GM19239 (cell line): ENCODE data around the gene POMT1.
"Not testable (repeated sequence)": the region's sequence is repeated elsewhere in the genome, so short reads cannot be mapped to it uniquely, and the experiment has no call there.

Source experiments
- DNase-seq: peaks from one replicate; pipeline ENCODE4 v3.0.0; 2011; ENCODE audit warnings: low spot score; ENCODE audit not compliant: insufficient read length
- FAIRE-seq: peaks from 2 replicates; lab custom pipeline; 2011; peaks lifted over from hg19 to GRCh38; lab: Jason Lieb, UNC

Gene POMT1

GRCh38 chr9:131545786-131546335, 43.1 kb downstream of the POMT1 start:
- FAIRE-seq, result no peak
- DNase-seq, result no peak

- FAIRE-seq, result no peak
- DNase-seq, result no peak
These were observed 43.8 kb downstream of the POMT1 start for GRCh38 chr9:131546336-131547084.

GRCh38 chr9:131549186-131549585, 46.5 kb downstream of the POMT1 start:
- not testable (repeated sequence) for FAIRE-seq, DNase-seq

GRCh38 chr9:131550465-131550864, 47.7 kb downstream of the POMT1 start:
- FAIRE-seq, DNase-seq: not testable (repeated sequence)

- FAIRE-seq, result no peak
- no peak for DNase-seq
These were observed 49.3 kb downstream of the POMT1 start for GRCh38 chr9:131552030-131552429.

- DNase-seq (no peak), FAIRE-seq (no peak)
These were observed 51.5 kb downstream of the POMT1 start for GRCh38 chr9:131554087-131554842.

GRCh38 chr9:131554843-131555351, 52.2 kb downstream of the POMT1 start:
- FAIRE-seq (no peak), DNase-seq (no peak)

- no peak for FAIRE-seq
- no peak for DNase-seq
These were observed 53.3 kb downstream of the POMT1 start for GRCh38 chr9:131555841-131556673.

- DNase-seq (no peak), FAIRE-seq (no peak)
These were observed 55.3 kb downstream of the POMT1 start for GRCh38 chr9:131557855-131558548.

- no peak for FAIRE-seq
- DNase-seq, result no peak
These were observed 56.8 kb downstream of the POMT1 start for GRCh38 chr9:131559421-131560000.

- no peak for DNase-seq
- no peak for FAIRE-seq
These were observed 59.6 kb downstream of the POMT1 start for GRCh38 chr9:131562032-131562959.

- DNase-seq (no peak), FAIRE-seq (no peak)
These were observed 62.7 kb downstream of the POMT1 start for GRCh38 chr9:131565369-131565768.

GRCh38 chr9:131566158-131566557, 63.4 kb downstream of the POMT1 start:
- no peak for FAIRE-seq

GRCh38 chr9:131567910-131568309, 65.2 kb downstream of the POMT1 start:
- FAIRE-seq, result no peak
- no peak for DNase-seq

More at GRCh38 chr9:131566158-131566557, 63.4 kb downstream of the POMT1 start:
- no peak for DNase-seq
